GM12874 (cell line): ENCODE data around the gene DNAH8.

Source experiments
- TF ChIP-seq, protein P1 (sequence below): IDR thresholded peaks from 2 replicates; pipeline ENCODE4 v1.5.1; 2011; ENCODE audit warnings: low read depth, mild to moderate bottlenecking, control low read depth, low read length, moderate library complexity; ENCODE audit not compliant: insufficient read depth

The DNAH8 gene, protein sequence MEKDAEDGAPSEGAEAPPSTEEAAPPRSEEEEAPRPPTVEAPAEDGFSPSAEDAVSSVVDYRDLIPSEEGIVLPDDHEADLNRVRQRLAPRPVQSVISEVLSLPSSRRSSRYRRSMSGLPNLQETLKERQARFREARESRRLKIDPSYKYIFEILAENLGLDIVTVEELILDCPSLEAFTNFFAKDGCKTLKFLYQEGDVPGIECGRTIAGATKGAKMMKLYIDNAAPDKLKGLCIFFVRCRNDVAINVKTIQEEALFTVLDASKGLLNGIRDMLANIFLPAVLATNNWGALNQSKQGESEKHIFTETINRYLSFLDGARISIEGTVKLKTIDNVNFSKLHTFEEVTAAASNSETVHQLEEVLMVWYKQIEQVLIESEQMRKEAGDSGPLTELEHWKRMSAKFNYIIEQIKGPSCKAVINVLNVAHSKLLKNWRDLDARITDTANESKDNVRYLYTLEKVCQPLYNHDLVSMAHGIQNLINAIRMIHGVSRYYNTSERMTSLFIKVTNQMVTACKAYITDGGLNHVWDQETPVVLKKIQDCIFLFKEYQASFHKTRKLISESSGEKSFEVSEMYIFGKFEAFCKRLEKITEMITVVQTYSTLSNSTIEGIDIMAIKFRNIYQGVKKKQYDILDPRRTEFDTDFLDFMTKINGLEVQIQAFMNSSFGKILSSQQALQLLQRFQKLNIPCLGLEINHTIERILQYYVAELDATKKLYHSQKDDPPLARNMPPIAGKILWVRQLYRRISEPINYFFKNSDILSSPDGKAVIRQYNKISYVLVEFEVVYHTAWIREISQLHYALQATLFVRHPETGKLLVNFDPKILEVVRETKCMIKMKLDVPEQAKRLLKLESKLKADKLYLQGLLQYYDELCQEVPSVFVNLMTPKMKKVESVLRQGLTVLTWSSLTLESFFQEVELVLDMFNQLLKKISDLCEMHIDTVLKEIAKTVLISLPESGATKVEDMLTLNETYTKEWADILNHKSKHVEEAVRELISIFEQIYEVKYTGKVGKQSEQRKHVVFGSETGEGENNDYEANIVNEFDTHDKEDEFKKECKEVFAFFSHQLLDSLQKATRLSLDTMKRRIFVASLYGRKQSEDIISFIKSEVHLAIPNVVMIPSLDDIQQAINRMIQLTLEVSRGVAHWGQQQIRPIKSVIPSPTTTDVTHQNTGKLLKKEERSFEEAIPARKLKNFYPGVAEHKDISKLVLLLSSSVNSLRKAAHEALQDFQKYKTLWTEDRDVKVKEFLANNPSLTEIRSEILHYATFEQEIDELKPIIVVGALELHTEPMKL (N-terminal part only)

DNA sequence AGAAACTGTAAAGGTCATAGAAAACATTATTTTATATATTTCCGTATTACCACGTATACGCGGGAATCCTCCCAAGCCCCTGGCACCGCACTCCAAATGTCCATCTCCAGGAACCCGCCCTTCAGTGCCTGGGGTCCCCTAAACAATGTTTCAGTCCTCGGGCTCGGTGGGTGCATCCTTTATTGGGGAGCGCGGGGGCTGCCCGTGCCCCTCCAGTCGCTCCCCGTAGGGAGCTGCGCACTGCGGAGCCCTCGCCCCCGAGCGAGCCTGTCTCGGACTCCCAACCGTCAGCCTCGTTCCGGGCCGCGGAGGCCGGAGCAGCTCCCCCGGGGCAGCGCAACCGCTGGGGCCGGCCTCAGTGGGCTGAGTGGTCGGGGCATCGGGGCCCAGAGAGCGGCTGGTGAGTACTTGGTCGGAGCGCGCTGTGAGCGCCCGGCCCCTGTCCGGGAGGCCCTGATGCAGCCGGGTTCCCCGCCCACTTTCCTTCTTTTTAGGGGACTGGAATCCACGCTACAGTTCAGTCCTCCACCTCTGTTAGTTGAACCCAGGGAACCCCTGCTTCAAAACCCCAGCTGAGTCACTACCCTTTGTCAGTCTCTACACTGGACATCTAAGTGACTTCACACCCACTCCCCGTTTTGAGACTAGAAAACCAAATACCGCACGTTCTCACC, at the start of gene DNAH8:
Gene DNAH8 (plus strand): TSS at position 296 of the 674 bp plus-strand sequence. CDS start 7,499 bp downstream, outside the sequence.
- TF ChIP-seq, protein P1, sequence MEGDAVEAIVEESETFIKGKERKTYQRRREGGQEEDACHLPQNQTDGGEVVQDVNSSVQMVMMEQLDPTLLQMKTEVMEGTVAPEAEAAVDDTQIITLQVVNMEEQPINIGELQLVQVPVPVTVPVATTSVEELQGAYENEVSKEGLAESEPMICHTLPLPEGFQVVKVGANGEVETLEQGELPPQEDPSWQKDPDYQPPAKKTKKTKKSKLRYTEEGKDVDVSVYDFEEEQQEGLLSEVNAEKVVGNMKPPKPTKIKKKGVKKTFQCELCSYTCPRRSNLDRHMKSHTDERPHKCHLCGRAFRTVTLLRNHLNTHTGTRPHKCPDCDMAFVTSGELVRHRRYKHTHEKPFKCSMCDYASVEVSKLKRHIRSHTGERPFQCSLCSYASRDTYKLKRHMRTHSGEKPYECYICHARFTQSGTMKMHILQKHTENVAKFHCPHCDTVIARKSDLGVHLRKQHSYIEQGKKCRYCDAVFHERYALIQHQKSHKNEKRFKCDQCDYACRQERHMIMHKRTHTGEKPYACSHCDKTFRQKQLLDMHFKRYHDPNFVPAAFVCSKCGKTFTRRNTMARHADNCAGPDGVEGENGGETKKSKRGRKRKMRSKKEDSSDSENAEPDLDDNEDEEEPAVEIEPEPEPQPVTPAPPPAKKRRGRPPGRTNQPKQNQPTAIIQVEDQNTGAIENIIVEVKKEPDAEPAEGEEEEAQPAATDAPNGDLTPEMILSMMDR = no peak

DNA sequence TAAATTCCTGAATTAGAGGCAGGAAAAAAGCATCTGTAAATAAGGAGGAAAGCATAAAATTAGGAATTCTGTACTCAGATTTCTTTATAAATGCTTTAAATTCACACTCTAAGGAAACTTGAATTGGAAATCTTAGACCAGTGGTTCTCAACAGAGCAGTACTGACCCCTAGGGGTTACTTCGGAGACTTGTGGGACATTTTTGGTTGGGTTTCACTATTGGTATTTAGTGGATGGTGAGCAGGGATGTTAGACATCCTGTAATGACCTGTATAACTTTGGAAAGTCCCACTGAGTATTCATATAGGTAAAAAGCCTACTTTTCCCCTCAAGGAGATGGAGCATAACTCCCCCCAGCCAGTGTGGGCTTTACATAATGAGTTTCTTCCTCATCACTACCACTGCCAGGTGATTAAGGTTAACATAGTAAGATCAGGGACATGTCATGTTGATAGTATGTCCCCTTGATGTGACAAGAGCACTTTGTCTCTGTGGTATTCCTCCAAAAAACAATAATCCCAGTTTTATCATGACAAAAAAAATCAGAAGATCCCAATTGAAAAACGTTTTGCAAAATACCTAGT, 43.1 kb upstream of the DNAH8 start:
- TF ChIP-seq, protein P1 = peak; percentile 67

DNA sequence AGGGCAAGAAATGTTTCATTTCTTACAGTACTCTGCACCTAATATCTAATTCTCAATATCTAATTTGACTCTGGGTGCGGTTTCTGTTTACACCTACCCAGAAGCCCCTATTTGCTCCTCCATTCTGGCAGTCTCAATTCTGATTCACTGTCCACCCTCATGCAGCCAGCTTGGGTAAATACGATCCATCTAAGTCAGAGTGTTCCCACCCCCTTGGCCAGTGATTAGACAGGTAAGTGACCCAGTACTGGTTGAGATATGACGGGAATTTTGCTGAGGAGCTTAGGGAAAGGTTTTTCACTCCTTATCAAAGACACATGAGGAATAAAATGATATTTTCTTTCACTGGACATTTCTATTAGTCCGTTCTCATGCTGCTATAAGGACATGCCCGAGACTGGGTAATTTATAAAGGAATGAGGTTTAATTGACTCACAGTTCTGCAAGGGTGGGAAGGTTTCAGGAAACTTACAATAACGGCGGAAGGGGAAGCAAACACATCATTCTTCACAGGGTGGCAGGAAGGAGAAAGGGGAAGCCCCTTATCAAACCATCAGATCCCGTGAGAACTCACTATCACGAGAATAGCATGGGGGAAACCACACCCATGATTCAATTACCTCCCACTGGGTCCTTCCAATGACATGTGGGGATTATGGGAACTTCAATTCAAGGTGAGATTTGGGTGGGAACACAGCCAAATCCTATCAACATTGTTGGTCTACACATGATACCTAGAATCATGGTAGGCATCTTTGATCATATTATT, 41.5 kb upstream of the DNAH8 start:
- TF ChIP-seq, protein P1 = no peak

DNA sequence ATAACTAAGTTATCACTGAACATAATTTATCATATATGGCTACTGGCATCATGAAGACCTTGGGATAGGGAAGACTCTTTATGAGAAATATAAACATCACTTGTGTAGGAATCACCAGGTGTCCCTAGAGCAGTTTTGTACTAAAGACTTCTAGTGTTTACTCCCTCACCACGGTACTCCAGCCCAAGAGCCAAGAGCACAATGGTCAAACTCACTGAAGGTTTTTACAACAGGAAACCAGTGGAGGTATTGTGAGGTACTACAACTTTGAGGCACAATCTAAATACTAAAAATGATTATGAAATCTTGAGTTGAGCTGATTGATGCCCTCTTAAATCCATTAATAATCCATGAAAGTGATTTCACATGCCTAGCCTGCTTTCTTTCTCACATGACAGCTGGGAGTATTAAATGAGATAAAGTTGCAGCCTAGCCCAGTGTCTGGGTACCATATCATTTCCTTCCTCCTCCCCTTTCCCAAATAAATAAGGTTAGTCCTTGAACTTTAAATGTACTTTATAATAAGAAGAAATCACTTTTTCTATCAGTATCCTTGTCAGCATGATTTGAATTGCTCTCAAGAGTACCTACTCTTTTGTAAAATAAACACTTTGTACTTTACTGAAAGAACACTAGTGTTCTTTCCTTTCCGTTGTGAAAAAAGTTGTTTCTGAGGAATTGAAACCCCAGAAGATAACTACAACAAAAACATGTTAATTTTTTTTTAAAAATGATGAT, 38.7 kb upstream of the DNAH8 start:
- TF ChIP-seq, protein P1 = no peak

DNA sequence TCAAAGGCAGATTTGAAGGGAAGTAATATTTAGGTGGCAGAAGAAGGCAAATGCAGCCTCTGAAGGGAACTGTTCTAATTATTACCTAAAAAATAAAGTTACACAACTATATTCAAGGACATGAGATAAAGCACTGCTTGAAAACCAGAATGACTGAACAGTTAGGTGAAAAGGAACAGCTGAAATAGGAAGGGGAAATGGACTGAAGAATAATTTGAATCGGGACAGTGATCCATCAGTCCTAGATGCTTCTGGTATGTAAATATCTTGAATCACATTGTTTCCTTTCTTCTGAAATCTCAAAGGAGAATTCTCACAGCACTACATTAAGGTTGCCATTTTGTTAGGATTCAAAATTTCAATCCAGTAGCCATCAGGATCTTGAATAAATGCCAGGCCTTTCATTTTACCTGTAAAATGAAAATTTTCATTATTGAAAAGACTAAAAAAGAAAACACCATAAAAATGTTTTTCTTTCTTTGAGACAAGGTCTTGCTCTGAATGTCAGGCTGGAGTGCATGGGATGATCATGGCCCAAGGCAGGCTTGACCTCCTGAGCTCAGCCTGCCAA, 38.1 kb upstream of the DNAH8 start:
- TF ChIP-seq, protein P1 = no peak
